ENCODE measurements around the gene LSM2.

The LSM2 gene

GRCh38 chr6:31791324-31792089, 15.3 kb downstream of the LSM2 start:
- Histone ChIP-seq H3K36me3 (ENCODE audit: control insufficient read depth, insufficient read depth, low read length) (peaks cover 16% of the 10 kb centered on the region), H3K4me1 (ENCODE audit: control insufficient read depth, insufficient read depth, low read length) (peaks cover 6% of the 10 kb centered on the region), H3K27me3 (ENCODE audit: control insufficient read depth, insufficient read depth, low read length) (no peaks in the 10 kb centered on the region), H3K9me3 (ENCODE audit: control insufficient read depth, insufficient read depth, low read length) (no peaks in the 10 kb centered on the region), H3K9ac (ENCODE audit: low read depth, low read length) (no peak overlapping the region), H3K4me3 (ENCODE audit: low read depth, low read length) (no peak overlapping the region)

- Histone ChIP-seq H3K4me1 (ENCODE audit: control insufficient read depth, insufficient read depth, low read length) (no peaks in the 10 kb centered on the region), H3K36me3 (ENCODE audit: control insufficient read depth, insufficient read depth, low read length) (peaks cover 42% of the 10 kb centered on the region)
Measured at GRCh38 chr6:31785475-31785874, 21.3 kb downstream of the LSM2 start.

GRCh38 chr6:31784098-31784925, 22.5 kb downstream of the LSM2 start:
- no peaks in the 10 kb centered on the region for H3K27me3 ChIP-seq (ENCODE audit: control insufficient read depth, insufficient read depth, low read length)
- no peaks in the 10 kb centered on the region for H3K9me3 ChIP-seq (ENCODE audit: control insufficient read depth, insufficient read depth, low read length)
- H3K36me3 ChIP-seq (ENCODE audit: control insufficient read depth, insufficient read depth, low read length): peaks cover 53% of the 10 kb centered on the region
- no peak overlapping the region for H3K4me3 ChIP-seq (ENCODE audit: low read depth, low read length)
- H3K9ac ChIP-seq (ENCODE audit: low read depth, low read length): no peak overlapping the region
- H3K4me1 ChIP-seq (ENCODE audit: control insufficient read depth, insufficient read depth, low read length): no peaks in the 10 kb centered on the region

More at GRCh38 chr6:31785475-31785874, 21.3 kb downstream of the LSM2 start:
- Histone ChIP-seq H3K9me3 (ENCODE audit: control insufficient read depth, insufficient read depth, low read length) (no peaks in the 10 kb centered on the region), H3K9ac (ENCODE audit: low read depth, low read length) (no peak overlapping the region), H3K4me3 (ENCODE audit: low read depth, low read length) (no peak overlapping the region), H3K27me3 (ENCODE audit: control insufficient read depth, insufficient read depth, low read length) (no peaks in the 10 kb centered on the region)

GRCh38 chr6:31782126-31782855, 24.5 kb downstream of the LSM2 start:
- Histone ChIP-seq H3K4me3 (ENCODE audit: low read depth, low read length) (no peak overlapping the region), H3K9me3 (ENCODE audit: control insufficient read depth, insufficient read depth, low read length) (no peaks in the 10 kb centered on the region), H3K4me1 (ENCODE audit: control insufficient read depth, insufficient read depth, low read length) (no peaks in the 10 kb centered on the region), H3K36me3 (ENCODE audit: control insufficient read depth, insufficient read depth, low read length) (peaks cover 65% of the 10 kb centered on the region), H3K9ac (ENCODE audit: low read depth, low read length) (no peak overlapping the region), H3K27me3 (ENCODE audit: control insufficient read depth, insufficient read depth, low read length) (no peaks in the 10 kb centered on the region)

GRCh38 chr6:31781244-31782125, 25.3 kb downstream of the LSM2 start:
- no peak overlapping the region for H3K9ac ChIP-seq (ENCODE audit: low read depth, low read length)
- no peaks in the 10 kb centered on the region for H3K9me3 ChIP-seq (ENCODE audit: control insufficient read depth, insufficient read depth, low read length)
- peaks cover 65% of the 10 kb centered on the region for H3K36me3 ChIP-seq (ENCODE audit: control insufficient read depth, insufficient read depth, low read length)
- no peaks in the 10 kb centered on the region for H3K4me1 ChIP-seq (ENCODE audit: control insufficient read depth, insufficient read depth, low read length)
- no peak overlapping the region for H3K4me3 ChIP-seq (ENCODE audit: low read depth, low read length)
- no peaks in the 10 kb centered on the region for H3K27me3 ChIP-seq (ENCODE audit: control insufficient read depth, insufficient read depth, low read length)

GRCh38 chr6:31780507-31781243, 26.1 kb downstream of the LSM2 start:
- Histone ChIP-seq H3K9ac (ENCODE audit: low read depth, low read length) (no peak overlapping the region), H3K9me3 (ENCODE audit: control insufficient read depth, insufficient read depth, low read length) (no peaks in the 10 kb centered on the region), H3K36me3 (ENCODE audit: control insufficient read depth, insufficient read depth, low read length) (peaks cover 65% of the 10 kb centered on the region), H3K4me3 (ENCODE audit: low read depth, low read length) (no peak overlapping the region), H3K4me1 (ENCODE audit: control insufficient read depth, insufficient read depth, low read length) (no peaks in the 10 kb centered on the region), H3K27me3 (ENCODE audit: control insufficient read depth, insufficient read depth, low read length) (no peaks in the 10 kb centered on the region)

GRCh38 chr6:31779908-31780307, 26.9 kb downstream of the LSM2 start:
- no peak overlapping the region for H3K9ac ChIP-seq (ENCODE audit: low read depth, low read length)
- H3K4me3 ChIP-seq (ENCODE audit: low read depth, low read length): no peak overlapping the region
- H3K36me3 ChIP-seq (ENCODE audit: control insufficient read depth, insufficient read depth, low read length): peaks cover 58% of the 10 kb centered on the region
- no peaks in the 10 kb centered on the region for H3K4me1 ChIP-seq (ENCODE audit: control insufficient read depth, insufficient read depth, low read length)
- H3K9me3 ChIP-seq (ENCODE audit: control insufficient read depth, insufficient read depth, low read length): no peaks in the 10 kb centered on the region
- H3K27me3 ChIP-seq (ENCODE audit: control insufficient read depth, insufficient read depth, low read length): no peaks in the 10 kb centered on the region

- Histone ChIP-seq H3K36me3 (ENCODE audit: control insufficient read depth, insufficient read depth, low read length) (peaks cover 51% of the 10 kb centered on the region), H3K9ac (ENCODE audit: low read depth, low read length) (no peak overlapping the region), H3K4me1 (ENCODE audit: control insufficient read depth, insufficient read depth, low read length) (no peaks in the 10 kb centered on the region), H3K27me3 (ENCODE audit: control insufficient read depth, insufficient read depth, low read length) (no peaks in the 10 kb centered on the region), H3K4me3 (ENCODE audit: low read depth, low read length) (no peak overlapping the region), H3K9me3 (ENCODE audit: control insufficient read depth, insufficient read depth, low read length) (no peaks in the 10 kb centered on the region)
Measured at GRCh38 chr6:31778999-31779885, 27.5 kb downstream of the LSM2 start.

GRCh38 chr6:31778193-31778592, 28.6 kb downstream of the LSM2 start:
- Histone ChIP-seq H3K4me3 (ENCODE audit: low read depth, low read length) (no peak overlapping the region), H3K9ac (ENCODE audit: low read depth, low read length) (no peak overlapping the region), H3K36me3 (ENCODE audit: control insufficient read depth, insufficient read depth, low read length) (peaks cover 48% of the 10 kb centered on the region), H3K9me3 (ENCODE audit: control insufficient read depth, insufficient read depth, low read length) (no peaks in the 10 kb centered on the region), H3K4me1 (ENCODE audit: control insufficient read depth, insufficient read depth, low read length) (no peaks in the 10 kb centered on the region), H3K27me3 (ENCODE audit: control insufficient read depth, insufficient read depth, low read length) (no peaks in the 10 kb centered on the region)

GRCh38 chr6:31777667-31778050, 29.1 kb downstream of the LSM2 start:
- no peaks in the 10 kb centered on the region for H3K4me1 ChIP-seq (ENCODE audit: control insufficient read depth, insufficient read depth, low read length)
- H3K4me3 ChIP-seq (ENCODE audit: low read depth, low read length): no peak overlapping the region
- H3K9ac ChIP-seq (ENCODE audit: low read depth, low read length): no peak overlapping the region
- H3K36me3 ChIP-seq (ENCODE audit: control insufficient read depth, insufficient read depth, low read length): peaks cover 43% of the 10 kb centered on the region
- H3K9me3 ChIP-seq (ENCODE audit: control insufficient read depth, insufficient read depth, low read length): no peaks in the 10 kb centered on the region
- no peaks in the 10 kb centered on the region for H3K27me3 ChIP-seq (ENCODE audit: control insufficient read depth, insufficient read depth, low read length)
